Subcutaneous abdominal adipose tissue (tissue), 5 donors: Measurements from ENCODE around the gene OR1D5.

Experiments used
- H3K27ac ChIP-seq: one replicate; pipeline ENCODE4 v1.7.0; 2013; ENCODE audit warnings: low read depth, mild to moderate bottlenecking, inconsistent platforms, low read length, moderate library complexity
- H3K27me3 ChIP-seq, 5 donors: one replicate each; pipeline ENCODE4 v1.7.0; 2013; ENCODE audit warnings: low read length in 5 of 5, inconsistent platforms in 1 of 5; ENCODE audit not compliant: control insufficient read depth in 5 of 5, insufficient read depth in 4 of 5
- H3K36me3 ChIP-seq, 5 donors: one replicate each; pipeline ENCODE4 v1.7.0; 2013; ENCODE audit warnings: low read length in 5 of 5; ENCODE audit not compliant: control insufficient read depth in 5 of 5, insufficient read depth in 5 of 5
- H3K4me1 ChIP-seq, 5 donors: one replicate each; pipeline ENCODE4 v1.7.0; 2013; ENCODE audit warnings: low read length in 5 of 5, mild to moderate bottlenecking in 3 of 5, moderate library complexity in 1 of 5; ENCODE audit not compliant: control insufficient read depth in 5 of 5, insufficient read depth in 5 of 5
- H3K4me3 ChIP-seq, 5 donors: one replicate each; pipeline ENCODE4 v1.7.0; 2013; ENCODE audit warnings: low read length in 5 of 5, low read depth in 1 of 5
- H3K9ac ChIP-seq, 5 donors: one replicate each; pipeline ENCODE4 v1.7.0; 2013; ENCODE audit warnings: low read length in 5 of 5, mild to moderate bottlenecking in 4 of 5, moderate library complexity in 3 of 5
- H3K9me3 ChIP-seq, 5 donors: one replicate each; pipeline ENCODE4 v1.7.0; 2013; ENCODE audit warnings: low read length in 5 of 5; ENCODE audit not compliant: control insufficient read depth in 5 of 5
- donor health status: healthy.
- donor health status: healthy.
- donor health status: healthy.
- donor health status: healthy.
- donor health status: healthy.

The OR1D5 gene

GRCh38 chr17:3026125-3026855 lies 37.1 kb downstream of the OR1D5 start:
- H3K9ac ChIP-seq, result no peak overlapping the region
- H3K9me3 ChIP-seq, result peaks cover 0 to 23% (median 20%) of the 10 kb centered on the region in 5 donors
- H3K27ac ChIP-seq, result no peak overlapping the region
- no peak overlapping the region for H3K4me3 ChIP-seq
- H3K27me3 ChIP-seq, result peaks cover 0 to 3% (median 0%) of the 10 kb centered on the region in 5 donors
- H3K4me1 ChIP-seq, result peaks cover 0 to 17% (median 0%) of the 10 kb centered on the region in 5 donors
- H3K36me3 ChIP-seq, result peaks cover 0 to 4% (median 0%) of the 10 kb centered on the region in 5 donors

- H3K36me3 ChIP-seq, result peaks cover 0 to 4% (median 0%) of the 10 kb centered on the region in 5 donors
Observed at GRCh38 chr17:3025421-3026124, 37.8 kb downstream of the OR1D5 start.

GRCh38 chr17:3024346-3024745 lies 39.1 kb downstream of the OR1D5 start:
- H3K4me3 ChIP-seq, result no peak overlapping the region
- no peak overlapping the region for H3K9ac ChIP-seq
- H3K27me3 ChIP-seq, result peaks cover 0 to 3% (median 0%) of the 10 kb centered on the region in 5 donors
- peaks cover 0 to 4% (median 0%) of the 10 kb centered on the region in 5 donors for H3K4me1 ChIP-seq
- H3K9me3 ChIP-seq, result peaks cover 0 to 23% (median 20%) of the 10 kb centered on the region in 5 donors
- no peak overlapping the region for H3K27ac ChIP-seq
- peaks cover 0 to 4% (median 0%) of the 10 kb centered on the region in 5 donors for H3K36me3 ChIP-seq

More at GRCh38 chr17:3025421-3026124, 37.8 kb downstream of the OR1D5 start:
- no peak overlapping the region for H3K9ac ChIP-seq
- no peak overlapping the region for H3K4me3 ChIP-seq
- no peak overlapping the region for H3K27ac ChIP-seq
- peaks cover 0 to 3% (median 0%) of the 10 kb centered on the region in 5 donors for H3K27me3 ChIP-seq
- peaks cover 0 to 23% (median 20%) of the 10 kb centered on the region in 5 donors for H3K9me3 ChIP-seq
- peaks cover 0 to 11% (median 0%) of the 10 kb centered on the region in 5 donors for H3K4me1 ChIP-seq

GRCh38 chr17:3022197-3022596 lies 41.2 kb downstream of the OR1D5 start:
- H3K9ac ChIP-seq, result no peak overlapping the region
- no peak overlapping the region for H3K27ac ChIP-seq
- peaks cover 0 to 23% (median 20%) of the 10 kb centered on the region in 5 donors for H3K9me3 ChIP-seq
- peaks cover 0 to 4% (median 0%) of the 10 kb centered on the region in 5 donors for H3K4me1 ChIP-seq
- H3K4me3 ChIP-seq, result no peak overlapping the region
- H3K27me3 ChIP-seq, result no peaks in the 10 kb centered on the region
- H3K36me3 ChIP-seq, result peaks cover 0 to 4% (median 1%) of the 10 kb centered on the region in 5 donors

- H3K9ac ChIP-seq, result no peak overlapping the region
- peaks cover 0 to 23% (median 20%) of the 10 kb centered on the region in 5 donors for H3K9me3 ChIP-seq
- H3K4me3 ChIP-seq, result no peak overlapping the region
- H3K36me3 ChIP-seq, result peaks cover 0 to 4% (median 0%) of the 10 kb centered on the region in 5 donors
- H3K27ac ChIP-seq, result no peak overlapping the region
- no peaks in the 10 kb centered on the region for H3K27me3 ChIP-seq
- H3K4me1 ChIP-seq, result no peaks in the 10 kb centered on the region
Observed at GRCh38 chr17:3020381-3020780, 43.0 kb downstream of the OR1D5 start.

- Histone ChIP-seq H3K4me1 (no peaks in the 10 kb centered on the region), H3K27ac (no peak overlapping the region), H3K9me3 (peaks cover 0 to 23% (median 20%) of the 10 kb centered on the region in 5 donors), H3K27me3 (no peaks in the 10 kb centered on the region), H3K4me3 (no peak overlapping the region), H3K36me3 (peaks cover 0 to 4% (median 0%) of the 10 kb centered on the region in 5 donors), H3K9ac (no peak overlapping the region)
Observed at GRCh38 chr17:3019761-3020160, 43.6 kb downstream of the OR1D5 start.

- H3K9ac ChIP-seq, result no peak overlapping the region
- H3K27me3 ChIP-seq, result no peaks in the 10 kb centered on the region
- H3K27ac ChIP-seq, result no peak overlapping the region
- H3K36me3 ChIP-seq, result peaks cover 0 to 4% (median 0%) of the 10 kb centered on the region in 5 donors
- H3K4me3 ChIP-seq, result no peak overlapping the region
- peaks cover 0 to 13% (median 11%) of the 10 kb centered on the region in 5 donors for H3K9me3 ChIP-seq
- H3K4me1 ChIP-seq, result peaks cover 0 to under 1% (median 0%) of the 10 kb centered on the region in 5 donors
Observed at GRCh38 chr17:3017936-3018335, 45.5 kb downstream of the OR1D5 start.

GRCh38 chr17:3015890-3016289 lies 47.5 kb downstream of the OR1D5 start:
- Histone ChIP-seq H3K27ac (no peak overlapping the region), H3K36me3 (peaks cover 0 to 2% (median 0%) of the 10 kb centered on the region in 5 donors), H3K4me1 (peaks cover 0 to 4% (median 2%) of the 10 kb centered on the region in 5 donors), H3K27me3 (no peaks in the 10 kb centered on the region), H3K9me3 (no peaks in the 10 kb centered on the region), H3K4me3 (no peak overlapping the region), H3K9ac (no peak overlapping the region)

GRCh38 chr17:3012926-3013581 lies 50.4 kb downstream of the OR1D5 start:
- Histone ChIP-seq H3K9ac (no peak overlapping the region), H3K27me3 (no peaks in the 10 kb centered on the region), H3K36me3 (peaks cover 0 to 2% (median 0%) of the 10 kb centered on the region in 5 donors), H3K4me3 (no peak overlapping the region), H3K9me3 (no peaks in the 10 kb centered on the region), H3K4me1 (peaks cover 0 to 4% (median 2%) of the 10 kb centered on the region in 5 donors), H3K27ac (no peak overlapping the region)
